GM12878 (cell line): ENCODE measurements around the gene NASP.

Experiments
- CBFB ChIP-seq: IDR thresholded peaks from 2 replicates; pipeline ENCODE4 v1.6.1; 2016; ENCODE audit warnings: antibody characterized with exemption, low read depth
- CHD2 ChIP-seq: IDR thresholded peaks from 2 replicates; pipeline ENCODE4 v1.6.1; 2011; ENCODE audit warnings: low read depth, low read length, improper control_type of control experiment, borderline replicate concordance
- CREB1 ChIP-seq: IDR thresholded peaks from 2 replicates; pipeline ENCODE4 v1.6.1; 2012; ENCODE audit warnings: low read depth, mild to moderate bottlenecking, inconsistent platforms
- JUNB ChIP-seq: IDR thresholded peaks from 2 replicates; pipeline ENCODE4 v1.6.1; 2016; ENCODE audit warnings: antibody characterized with exemption, mild to moderate bottlenecking
- JUND ChIP-seq: IDR thresholded peaks from 2 replicates; pipeline ENCODE4 v1.6.1; 2012; ENCODE audit warnings: low read depth, mild to moderate bottlenecking, low read length, improper control_type of control experiment, moderate library complexity
- NBN ChIP-seq: fragments of 450-650 bp; IDR thresholded peaks from 2 replicates; pipeline ENCODE4 v1.6.1; 2016
- POLR2A ChIP-seq: IDR thresholded peaks from 2 replicates; pipeline ENCODE4 v1.6.1; 2011; ENCODE audit warnings: low read depth, mild to moderate bottlenecking, low read length
- RFX5 ChIP-seq: IDR thresholded peaks from 2 replicates; pipeline ENCODE4 v1.6.1; 2011; ENCODE audit warnings: low read depth, low read length, improper control_type of control experiment
- SMAD5 ChIP-seq: IDR thresholded peaks from 2 replicates; pipeline ENCODE4 v1.6.1; 2016; ENCODE audit warnings: antibody characterized with exemption, low read depth
- SMC3 ChIP-seq: IDR thresholded peaks from 2 replicates; pipeline ENCODE4 v1.6.1; 2011; ENCODE audit warnings: low read length, improper control_type of control experiment, borderline replicate concordance
- USF2 ChIP-seq: IDR thresholded peaks from 2 replicates; pipeline ENCODE4 v1.6.1; 2011; ENCODE audit warnings: low read depth, low read length, improper control_type of control experiment, borderline replicate concordance
- YY1 ChIP-seq: IDR thresholded peaks from 2 replicates; pipeline ENCODE4 v1.6.1; 2011; ENCODE audit warnings: low read depth, mild to moderate bottlenecking, low read length
- TF ChIP-seq, protein P1 (sequence below), 3 experiments: IDR thresholded peaks in 2 of 3; conservative IDR thresholded peaks in 1 of 3; 2 replicates each; pipeline ENCODE4 v1.5.1; 2011; ENCODE audit warnings: low read depth in 3 of 3, low read length in 3 of 3, mild to moderate bottlenecking in 3 of 3, control low read depth in 2 of 3, moderate library complexity in 2 of 3, inconsistent platforms in 1 of 3, mixed read lengths in 1 of 3; ENCODE audit not compliant: control insufficient read depth in 2 of 3, insufficient read depth in 1 of 3; ENCODE audit errors: extremely low read depth in 1 of 3
- TF ChIP-seq, protein P2 (sequence below): fragments of 450-650 bp; IDR thresholded peaks from 2 replicates; pipeline ENCODE4 v1.6.1; 2017; ENCODE audit warnings: antibody characterized with exemption, mild to moderate bottlenecking, moderate library complexity

DNA sequence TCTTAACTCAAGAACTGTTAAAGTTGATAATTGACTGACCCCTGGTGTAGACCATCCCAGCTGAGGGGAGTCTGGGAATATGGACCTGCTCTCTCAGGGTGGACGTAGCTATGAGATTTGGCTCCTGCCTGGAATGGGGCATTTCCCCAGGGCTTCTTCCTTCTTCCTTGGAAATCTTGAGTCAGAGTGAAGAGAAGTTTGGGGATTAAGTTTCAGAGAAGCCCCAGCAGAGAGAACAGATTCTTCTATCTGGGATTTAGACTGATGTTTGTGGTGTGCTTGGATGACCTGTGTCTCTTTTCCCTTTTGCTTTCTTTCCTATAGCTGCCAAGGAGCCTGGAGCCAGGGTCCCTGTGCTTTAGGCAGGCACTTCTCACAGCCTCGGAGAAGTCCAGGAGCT is 20.0 kb upstream of the NASP start:
- TF ChIP-seq CREB1 (no peak), YY1 (no peak), CBFB (no peak), CHD2 (no peak), SMAD5 (no peak), USF2 (no peak), JUND (no peak), SMC3 (no peak), POLR2A (no peak), NBN (no peak), RFX5 (no peak), JUNB (no peak)
- TF ChIP-seq, protein P1, sequence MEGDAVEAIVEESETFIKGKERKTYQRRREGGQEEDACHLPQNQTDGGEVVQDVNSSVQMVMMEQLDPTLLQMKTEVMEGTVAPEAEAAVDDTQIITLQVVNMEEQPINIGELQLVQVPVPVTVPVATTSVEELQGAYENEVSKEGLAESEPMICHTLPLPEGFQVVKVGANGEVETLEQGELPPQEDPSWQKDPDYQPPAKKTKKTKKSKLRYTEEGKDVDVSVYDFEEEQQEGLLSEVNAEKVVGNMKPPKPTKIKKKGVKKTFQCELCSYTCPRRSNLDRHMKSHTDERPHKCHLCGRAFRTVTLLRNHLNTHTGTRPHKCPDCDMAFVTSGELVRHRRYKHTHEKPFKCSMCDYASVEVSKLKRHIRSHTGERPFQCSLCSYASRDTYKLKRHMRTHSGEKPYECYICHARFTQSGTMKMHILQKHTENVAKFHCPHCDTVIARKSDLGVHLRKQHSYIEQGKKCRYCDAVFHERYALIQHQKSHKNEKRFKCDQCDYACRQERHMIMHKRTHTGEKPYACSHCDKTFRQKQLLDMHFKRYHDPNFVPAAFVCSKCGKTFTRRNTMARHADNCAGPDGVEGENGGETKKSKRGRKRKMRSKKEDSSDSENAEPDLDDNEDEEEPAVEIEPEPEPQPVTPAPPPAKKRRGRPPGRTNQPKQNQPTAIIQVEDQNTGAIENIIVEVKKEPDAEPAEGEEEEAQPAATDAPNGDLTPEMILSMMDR (IDR thresholded peaks at IDR 0.05 in 2 of 3, conservative IDR thresholded peaks at IDR 0.05 in 1 of 3; ENCODE audit: control insufficient read depth in 2 of 3, extremely low read depth in 1 of 3, insufficient read depth in 1 of 3, low read depth in 3 of 3, low read length in 3 of 3) = no peak
- TF ChIP-seq, protein P2, sequence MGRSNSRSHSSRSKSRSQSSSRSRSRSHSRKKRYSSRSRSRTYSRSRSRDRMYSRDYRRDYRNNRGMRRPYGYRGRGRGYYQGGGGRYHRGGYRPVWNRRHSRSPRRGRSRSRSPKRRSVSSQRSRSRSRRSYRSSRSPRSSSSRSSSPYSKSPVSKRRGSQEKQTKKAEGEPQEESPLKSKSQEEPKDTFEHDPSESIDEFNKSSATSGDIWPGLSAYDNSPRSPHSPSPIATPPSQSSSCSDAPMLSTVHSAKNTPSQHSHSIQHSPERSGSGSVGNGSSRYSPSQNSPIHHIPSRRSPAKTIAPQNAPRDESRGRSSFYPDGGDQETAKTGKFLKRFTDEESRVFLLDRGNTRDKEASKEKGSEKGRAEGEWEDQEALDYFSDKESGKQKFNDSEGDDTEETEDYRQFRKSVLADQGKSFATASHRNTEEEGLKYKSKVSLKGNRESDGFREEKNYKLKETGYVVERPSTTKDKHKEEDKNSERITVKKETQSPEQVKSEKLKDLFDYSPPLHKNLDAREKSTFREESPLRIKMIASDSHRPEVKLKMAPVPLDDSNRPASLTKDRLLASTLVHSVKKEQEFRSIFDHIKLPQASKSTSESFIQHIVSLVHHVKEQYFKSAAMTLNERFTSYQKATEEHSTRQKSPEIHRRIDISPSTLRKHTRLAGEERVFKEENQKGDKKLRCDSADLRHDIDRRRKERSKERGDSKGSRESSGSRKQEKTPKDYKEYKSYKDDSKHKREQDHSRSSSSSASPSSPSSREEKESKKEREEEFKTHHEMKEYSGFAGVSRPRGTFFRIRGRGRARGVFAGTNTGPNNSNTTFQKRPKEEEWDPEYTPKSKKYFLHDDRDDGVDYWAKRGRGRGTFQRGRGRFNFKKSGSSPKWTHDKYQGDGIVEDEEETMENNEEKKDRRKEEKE = no peak
